Neural progenitor cell (in vitro differentiated cells): ENCODE measurements around the gene TMPRSS4. TPM values are rescaled to one million over a fixed set of nuclear protein-coding genes. Genes with fewer than 3 reads are reported as not detected.

Source experiments
- DNase-seq: peaks from one replicate; pipeline ENCODE4 v3.0.0-alpha.2; 2016; ENCODE audit warnings: low spot score
- H2AFZ ChIP-seq: fragments of 200-600 bp; sonication (generic); replicated peaks from 2 replicates; pipeline ENCODE4 v1.6.1; 2016; ENCODE audit warnings: antibody characterized with exemption
- H3F3A ChIP-seq: fragments of 200-600 bp; sonication (generic); 2 replicates; pipeline ENCODE4 v1.6.1; 2016; ENCODE audit warnings: antibody characterized with exemption, low read depth
- H3K27ac ChIP-seq: fragments of 200-600 bp; sonication (generic); 2 replicates; pipeline ENCODE4 v1.5.1; 2016; ENCODE audit warnings: mild to moderate bottlenecking
- H3K27me3 ChIP-seq: fragments of 200-600 bp; sonication (generic); 2 replicates; pipeline ENCODE4 v1.6.1; 2016; ENCODE audit warnings: mild to moderate bottlenecking, moderate library complexity
- H3K36me3 ChIP-seq: fragments of 200-600 bp; sonication (generic); 2 replicates; pipeline ENCODE4 v1.5.1; 2016
- H3K4me1 ChIP-seq: fragments of 200-600 bp; sonication (generic); 2 replicates; pipeline ENCODE4 v1.6.1; 2016; ENCODE audit warnings: mixed run types
- H3K4me2 ChIP-seq: fragments of 200-600 bp; sonication (generic); 2 replicates; pipeline ENCODE4 v1.6.1; 2016
- H3K4me3 ChIP-seq: fragments of 200-600 bp; sonication (generic); 2 replicates; pipeline ENCODE4 v1.5.1; 2016
- H3K79me2 ChIP-seq: fragments of 200-600 bp; sonication (generic); 2 replicates; pipeline ENCODE4 v1.6.1; 2016; ENCODE audit warnings: low read depth
- H3K9ac ChIP-seq: fragments of 200-600 bp; sonication (generic); 2 replicates; pipeline ENCODE4 v1.6.1; 2016
- H3K9me3 ChIP-seq: fragments of 200-600 bp; sonication (generic); 2 replicates; pipeline ENCODE4 v1.5.1; 2016; ENCODE audit warnings: low read depth
- H4K20me1 ChIP-seq: fragments of 200-600 bp; sonication (generic); 2 replicates; pipeline ENCODE4 v1.6.1; 2016; ENCODE audit warnings: low read depth
- H3K27ac Mint-ChIP-seq: 3 replicates; pipeline ENCODE4 v1.8.0; 2021; ENCODE audit warnings: mixed read lengths
- H3K27me3 Mint-ChIP-seq: 2 replicates; pipeline ENCODE4 v1.8.0; 2022; ENCODE audit warnings: low read depth, mild to moderate bottlenecking, inconsistent platforms, moderate library complexity, mixed read lengths; ENCODE audit not compliant: insufficient read depth
- H3K36me3 Mint-ChIP-seq: 3 replicates; pipeline ENCODE4 v1.8.0; 2021; ENCODE audit warnings: mixed read lengths
- H3K4me1 Mint-ChIP-seq: 3 replicates; pipeline ENCODE4 v1.8.0; 2021; ENCODE audit warnings: mixed read lengths
- H3K4me3 Mint-ChIP-seq: 3 replicates; pipeline ENCODE4 v1.8.0; 2021; ENCODE audit warnings: mild to moderate bottlenecking, moderate library complexity, mixed read lengths
- H3K9me3 Mint-ChIP-seq: 3 replicates; pipeline ENCODE4 v1.8.0; 2020; ENCODE audit warnings: mixed read lengths
- CTCF ChIP-seq: fragments of 200-600 bp; sonication (generic); IDR thresholded peaks from 2 replicates; pipeline ENCODE4 v1.5.1; 2017; ENCODE audit warnings: antibody characterized with exemption, mild to moderate bottlenecking
- EZH2 ChIP-seq: fragments of 200-600 bp; sonication (generic); IDR thresholded peaks from 2 replicates; pipeline ENCODE4 v1.6.1; 2017; ENCODE audit warnings: antibody characterized with exemption, mild to moderate bottlenecking, moderate library complexity
- EZH2phosphoT487 ChIP-seq: fragments of 200-600 bp; sonication (generic); IDR thresholded peaks from 2 replicates; pipeline ENCODE4 v1.6.1; 2017; ENCODE audit warnings: antibody characterized with exemption
- total RNA-seq: library from RNA; depleted of rRNA; stranded (reverse); fragments of >200 nt; gene quantifications from 2 replicates; pipeline ENCODE4 v1.2.3, GENCODE V29; 2015; ENCODE audit warnings: low replicate concordance

Gene TMPRSS4
- total RNA-seq, 1 donor from 2014 or later = not detected

- peaks cover 7% of the 10 kb centered on the region for H3K4me1 Mint-ChIP-seq
- DNase-seq = no peak
- TF ChIP-seq CTCF (no peak), EZH2phosphoT487 (no peak), EZH2 (no peak)
- Histone ChIP-seq H3K79me2 (no peaks in the 10 kb centered on the region), H3F3A (peaks cover 7% of the 10 kb centered on the region), H3K9ac (no peak overlapping the region), H3K9me3 (no peaks in the 10 kb centered on the region), H3K27me3 (peaks cover 71% of the 10 kb centered on the region), H3K36me3 (no peaks in the 10 kb centered on the region), H3K4me1 (no peaks in the 10 kb centered on the region), H3K4me3 (no peak overlapping the region), H2AFZ (no peak overlapping the region), H4K20me1 (no peaks in the 10 kb centered on the region), H3K27ac (no peak overlapping the region), H3K4me2 (no peak overlapping the region)
- no peaks in the 10 kb centered on the region for H3K36me3 Mint-ChIP-seq
- H3K27me3 Mint-ChIP-seq = peaks cover 46% of the 10 kb centered on the region
- H3K27ac Mint-ChIP-seq = no peak overlapping the region
- H3K9me3 Mint-ChIP-seq = no peaks in the 10 kb centered on the region
- peak overlapping the region; percentile 18 for H3K4me3 Mint-ChIP-seq
Measured at GRCh38 chr11:118144301-118145268, 67.7 kb downstream of the TMPRSS4 start.

- no peaks in the 10 kb centered on the region for H3K79me2 ChIP-seq
- Mint-ChIP-seq H3K27me3 (peaks cover 51% of the 10 kb centered on the region), H3K27ac (no peak overlapping the region), H3K4me3 (peak overlapping the region; percentile 86), H3K36me3 (no peaks in the 10 kb centered on the region), H3K4me1 (peaks cover 7% of the 10 kb centered on the region), H3K9me3 (no peaks in the 10 kb centered on the region)
- H2AFZ ChIP-seq = peak overlapping the region; percentile 84
- no peaks in the 10 kb centered on the region for H3K4me1 ChIP-seq
- peak overlapping the region; percentile 64 for H3K4me3 ChIP-seq
- peak overlapping the region; percentile 81 for H3K4me2 ChIP-seq
- no peaks in the 10 kb centered on the region for H3K9me3 ChIP-seq
- no peaks in the 10 kb centered on the region for H4K20me1 ChIP-seq
- H3K27me3 ChIP-seq = peaks cover 80% of the 10 kb centered on the region
- H3K36me3 ChIP-seq = no peaks in the 10 kb centered on the region
- peaks cover 7% of the 10 kb centered on the region for H3F3A ChIP-seq
- no peak overlapping the region for H3K27ac ChIP-seq
- no peak overlapping the region for H3K9ac ChIP-seq
- DNase-seq = peak; percentile 92
- TF ChIP-seq EZH2 (no peak), EZH2phosphoT487 (peak; percentile 67), CTCF (peak; percentile 94)
Measured at GRCh38 chr11:118145285-118146227, 68.7 kb downstream of the TMPRSS4 start.

- Histone ChIP-seq H2AFZ (no peak overlapping the region), H3K4me3 (no peak overlapping the region), H3K27ac (no peak overlapping the region), H3K36me3 (no peaks in the 10 kb centered on the region), H3K4me1 (no peaks in the 10 kb centered on the region), H3K27me3 (peaks cover 90% of the 10 kb centered on the region), H3K4me2 (peak overlapping the region; percentile 81), H3F3A (peaks cover 7% of the 10 kb centered on the region), H3K9ac (no peak overlapping the region), H4K20me1 (no peaks in the 10 kb centered on the region), H3K79me2 (no peaks in the 10 kb centered on the region), H3K9me3 (no peaks in the 10 kb centered on the region)
- Mint-ChIP-seq H3K27ac (no peak overlapping the region), H3K4me1 (peaks cover 7% of the 10 kb centered on the region), H3K9me3 (no peaks in the 10 kb centered on the region), H3K36me3 (no peaks in the 10 kb centered on the region), H3K27me3 (peaks cover 59% of the 10 kb centered on the region), H3K4me3 (peak overlapping the region; percentile 86)
- DNase-seq = no peak
- TF ChIP-seq EZH2phosphoT487 (no peak), CTCF (no peak), EZH2 (no peak)
Measured at GRCh38 chr11:118146554-118146953, 69.7 kb downstream of the TMPRSS4 start.
